ENCODE measurements around the gene PLEKHA8.
A peak's percentile ranks its signal among the peaks of the same experiment; 100 is the strongest.

Gene PLEKHA8

GRCh38 chr7:30029696-30030095 lies 1.5 kb downstream of the PLEKHA8 start:
- no peaks in the 10 kb centered on the region for H3K27me3 ChIP-seq (replicated peaks; ENCODE audit: control insufficient read depth, insufficient read depth, low read length)
- H3K36me3 ChIP-seq (ENCODE audit: control insufficient read depth, insufficient read depth, low read length) = no peaks in the 10 kb centered on the region
- TF ChIP-seq, protein P1, sequence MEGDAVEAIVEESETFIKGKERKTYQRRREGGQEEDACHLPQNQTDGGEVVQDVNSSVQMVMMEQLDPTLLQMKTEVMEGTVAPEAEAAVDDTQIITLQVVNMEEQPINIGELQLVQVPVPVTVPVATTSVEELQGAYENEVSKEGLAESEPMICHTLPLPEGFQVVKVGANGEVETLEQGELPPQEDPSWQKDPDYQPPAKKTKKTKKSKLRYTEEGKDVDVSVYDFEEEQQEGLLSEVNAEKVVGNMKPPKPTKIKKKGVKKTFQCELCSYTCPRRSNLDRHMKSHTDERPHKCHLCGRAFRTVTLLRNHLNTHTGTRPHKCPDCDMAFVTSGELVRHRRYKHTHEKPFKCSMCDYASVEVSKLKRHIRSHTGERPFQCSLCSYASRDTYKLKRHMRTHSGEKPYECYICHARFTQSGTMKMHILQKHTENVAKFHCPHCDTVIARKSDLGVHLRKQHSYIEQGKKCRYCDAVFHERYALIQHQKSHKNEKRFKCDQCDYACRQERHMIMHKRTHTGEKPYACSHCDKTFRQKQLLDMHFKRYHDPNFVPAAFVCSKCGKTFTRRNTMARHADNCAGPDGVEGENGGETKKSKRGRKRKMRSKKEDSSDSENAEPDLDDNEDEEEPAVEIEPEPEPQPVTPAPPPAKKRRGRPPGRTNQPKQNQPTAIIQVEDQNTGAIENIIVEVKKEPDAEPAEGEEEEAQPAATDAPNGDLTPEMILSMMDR (IDR thresholded peaks at IDR 0.05; ENCODE audit: insufficient read depth, low read length, poor library complexity, severe bottlenecking) = peak; percentile 10
- no peak for DNase-seq (ENCODE audit: extremely low read depth, insufficient read length)
- H3K4me3 ChIP-seq (replicated peaks; ENCODE audit: low read depth, low read length) = peak overlapping the region; percentile 75

GRCh38 chr7:30032310-30033125 lies 4.3 kb downstream of the PLEKHA8 start:
- no peak for DNase-seq (ENCODE audit: extremely low read depth, insufficient read length)
- Histone ChIP-seq H3K27me3 (replicated peaks; ENCODE audit: control insufficient read depth, insufficient read depth, low read length) (no peaks in the 10 kb centered on the region), H3K36me3 (ENCODE audit: control insufficient read depth, insufficient read depth, low read length) (no peaks in the 10 kb centered on the region), H3K4me3 (replicated peaks; ENCODE audit: low read depth, low read length) (no peak overlapping the region)
- TF ChIP-seq, protein P1 (IDR thresholded peaks at IDR 0.05; ENCODE audit: insufficient read depth, low read length, poor library complexity, severe bottlenecking) = no peak

- Histone ChIP-seq H3K4me3 (replicated peaks; ENCODE audit: low read depth, low read length) (no peak overlapping the region), H3K27me3 (replicated peaks; ENCODE audit: control insufficient read depth, insufficient read depth, low read length) (no peaks in the 10 kb centered on the region), H3K36me3 (ENCODE audit: control insufficient read depth, insufficient read depth, low read length) (no peaks in the 10 kb centered on the region)
- TF ChIP-seq, protein P1 (IDR thresholded peaks at IDR 0.05; ENCODE audit: insufficient read depth, low read length, poor library complexity, severe bottlenecking) = no peak
- no peak for DNase-seq (ENCODE audit: extremely low read depth, insufficient read length)
Measured at GRCh38 chr7:30034501-30034900, 6.3 kb downstream of the PLEKHA8 start.

GRCh38 chr7:30036220-30036619 lies 8.0 kb downstream of the PLEKHA8 start:
- no peak for DNase-seq (ENCODE audit: extremely low read depth, insufficient read length)
- Histone ChIP-seq H3K36me3 (ENCODE audit: control insufficient read depth, insufficient read depth, low read length) (no peaks in the 10 kb centered on the region), H3K4me3 (replicated peaks; ENCODE audit: low read depth, low read length) (no peak overlapping the region), H3K27me3 (replicated peaks; ENCODE audit: control insufficient read depth, insufficient read depth, low read length) (no peaks in the 10 kb centered on the region)
- TF ChIP-seq, protein P1 (IDR thresholded peaks at IDR 0.05; ENCODE audit: insufficient read depth, low read length, poor library complexity, severe bottlenecking) = no peak

DNA sequence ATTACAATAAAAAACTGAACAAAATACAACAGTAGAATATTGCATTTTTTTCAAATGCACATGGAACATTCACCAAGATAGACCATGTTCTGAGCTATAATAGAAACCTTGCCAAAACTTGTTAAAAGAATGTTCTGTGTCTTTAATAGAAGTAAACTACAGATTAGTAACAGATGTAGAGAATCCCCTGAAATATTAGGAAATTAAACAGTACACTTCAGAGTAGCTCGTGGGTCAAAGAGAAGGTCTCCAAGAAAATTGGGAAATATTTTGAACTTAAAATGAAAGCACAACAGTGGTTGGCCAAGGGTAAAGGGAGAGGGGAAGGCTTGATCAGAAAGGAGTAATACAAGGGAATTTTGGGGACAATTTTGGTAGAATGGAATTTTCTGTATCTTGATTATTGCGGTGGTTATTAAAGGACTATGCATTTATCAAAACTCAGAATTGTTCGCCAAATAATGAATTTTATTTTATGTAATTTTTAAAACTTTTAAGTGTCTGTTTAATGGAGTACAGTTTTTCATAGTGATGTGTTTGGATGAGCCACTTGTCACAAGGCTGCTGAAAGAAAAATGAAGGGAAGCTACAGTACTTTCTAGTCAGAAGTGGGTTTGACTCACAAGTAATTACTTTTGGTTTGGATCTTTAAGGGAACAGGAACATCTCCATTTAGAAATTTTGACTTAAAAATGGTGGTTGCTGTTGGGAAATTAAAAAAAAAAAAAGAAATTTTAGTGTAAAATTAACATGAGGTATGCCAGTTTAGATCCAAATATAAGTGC lies 10.2 kb downstream of the PLEKHA8 start:
- H3K36me3 ChIP-seq (ENCODE audit: control insufficient read depth, insufficient read depth, low read length) = no peaks in the 10 kb centered on the region
- TF ChIP-seq, protein P1 (IDR thresholded peaks at IDR 0.05; ENCODE audit: insufficient read depth, low read length, poor library complexity, severe bottlenecking) = no peak
- H3K27me3 ChIP-seq (replicated peaks; ENCODE audit: control insufficient read depth, insufficient read depth, low read length) = no peaks in the 10 kb centered on the region
- no peak for DNase-seq (ENCODE audit: extremely low read depth, insufficient read length)
- H3K4me3 ChIP-seq (replicated peaks; ENCODE audit: low read depth, low read length) = no peak overlapping the region

Measured in GM06990 (cell line).